ENCODE results near the gene HS3ST6.
"Not testable (repeated sequence)": the region's sequence is repeated elsewhere in the genome, so short reads cannot be mapped to it uniquely, and the experiment has no call there.

Gene HS3ST6

GRCh38 chr16:1946495-1947368 is 28.5 kb upstream of the HS3ST6 start:
- no peak for DNase-seq (ENCODE audit: low spot score)

GRCh38 chr16:1945559-1946391 is 27.6 kb upstream of the HS3ST6 start:
- no peak for DNase-seq (ENCODE audit: low spot score)

GRCh38 chr16:1944612-1945199 is 26.5 kb upstream of the HS3ST6 start:
- DNase-seq (ENCODE audit: low spot score) = no peak

GRCh38 chr16:1942810-1943726 is 24.9 kb upstream of the HS3ST6 start, which contains the start of gene MSRB1:
Gene MSRB1 (minus strand): TSS chr16:1943199. CDS start chr16:1943156, 43 bp downstream.
- DNase-seq (ENCODE audit: low spot score) = peak; percentile 100

- no peak for DNase-seq (ENCODE audit: low spot score)
These were observed 24.0 kb upstream of the HS3ST6 start for GRCh38 chr16:1942047-1942809.

- no peak for DNase-seq (ENCODE audit: low spot score)
These were observed 23.2 kb upstream of the HS3ST6 start for GRCh38 chr16:1941162-1942046.

GRCh38 chr16:1940273-1941161 is 22.3 kb upstream of the HS3ST6 start:
- no peak for DNase-seq (ENCODE audit: low spot score)

GRCh38 chr16:1939833-1940232 is 21.6 kb upstream of the HS3ST6 start:
- DNase-seq (ENCODE audit: low spot score) = not testable (repeated sequence)

GRCh38 chr16:1938910-1939309 is 20.7 kb upstream of the HS3ST6 start:
- no peak for DNase-seq (ENCODE audit: low spot score)

GRCh38 chr16:1938316-1938715 is 20.1 kb upstream of the HS3ST6 start:
- no peak for DNase-seq (ENCODE audit: low spot score)

- no peak for DNase-seq (ENCODE audit: low spot score)
These were observed 18.8 kb upstream of the HS3ST6 start for GRCh38 chr16:1936945-1937479.

- no peak for DNase-seq (ENCODE audit: low spot score)
These were observed 15.0 kb upstream of the HS3ST6 start for GRCh38 chr16:1933097-1933661.

- DNase-seq (ENCODE audit: low spot score) = peak; percentile 59
These were observed 14.1 kb upstream of the HS3ST6 start for GRCh38 chr16:1932050-1933028.

- no peak for DNase-seq (ENCODE audit: low spot score)
These were observed 12.1 kb upstream of the HS3ST6 start for GRCh38 chr16:1930338-1930720.

- DNase-seq (ENCODE audit: low spot score) = peak; percentile 96
These were observed 11.5 kb upstream of the HS3ST6 start for GRCh38 chr16:1929578-1930337.

GRCh38 chr16:1929105-1929504 is 10.9 kb upstream of the HS3ST6 start:
- DNase-seq (ENCODE audit: low spot score) = no peak
